Measurements from ENCODE around the gene GREB1. TPM values are rescaled to one million over a fixed set of nuclear protein-coding genes. Genes with fewer than 3 reads are reported as not detected.
A peak's percentile ranks its signal among the peaks of the same experiment; 100 is the strongest.

GREB1 gene
- total and polyA plus RNA-seq, 2 of the 13 experiments (the other 11 are each of a cell fraction or from before 2014, with no cell fraction given): 31.3 to 61.2 TPM

GRCh38 chr2:11499081-11499743 lies 34.6 kb upstream of the GREB1 start (continued):
- TF ChIP-seq SAP130 (CRISPR knock-in tag; IDR thresholded peaks at IDR 0.05; ENCODE audit: low read depth) (peak; percentile 97), SMARCC2 (IDR thresholded peaks at IDR 0.05) (0 out of 2 replicates have a peak, but pooled peaks have one; percentile 18), ZNF121 (CRISPR knock-in tag; IDR thresholded peaks at IDR 0.05) (peak; percentile 55; the same call in 1 of the 2 replicates), HDAC1 (CRISPR knock-in tag; IDR thresholded peaks at IDR 0.05) (peak; percentile 95; the same call in 1 of the 2 replicates), FOXJ3 (CRISPR knock-in tag; IDR thresholded peaks at IDR 0.05; ENCODE audit: borderline replicate concordance) (peak; percentile 100), MAX (IDR thresholded peaks at IDR 0.05) (peak; percentile 96), ZNF784 (CRISPR knock-in tag; IDR thresholded peaks at IDR 0.05; ENCODE audit: borderline replicate concordance) (peak; percentile 95; the same call in 1 of the 2 replicates), FOXK2 (IDR thresholded peaks at IDR 0.05) (peak; percentile 97), KLF15 (CRISPR knock-in tag; IDR thresholded peaks at IDR 0.05; ENCODE audit: borderline replicate concordance) (no peak), MTERF4 (CRISPR knock-in tag; IDR thresholded peaks at IDR 0.05) (peak; percentile 81; the same call in 1 of the 2 replicates), SYNCRIP (IDR thresholded peaks at IDR 0.05; ENCODE audit: insufficient read depth, low read depth, low read length) (no peak), ZBTB4 (CRISPR knock-in tag; IDR thresholded peaks at IDR 0.05; ENCODE audit: borderline replicate concordance) (peak; percentile 98), MYC (CRISPR knock-in tag; IDR thresholded peaks at IDR 0.05; ENCODE audit: borderline replicate concordance) (peak; percentile 95), ZNF615 (CRISPR knock-in tag; IDR thresholded peaks at IDR 0.05; ENCODE audit: borderline replicate concordance) (peak; percentile 82; the same call in 1 of the 2 replicates), SPEN (CRISPR knock-in tag; IDR thresholded peaks at IDR 0.05; ENCODE audit: low read depth) (peak; percentile 89; the same call in 1 of the 2 replicates), TCF12 (IDR thresholded peaks at IDR 0.05) (no peak), TCF12 (CRISPR knock-in tag; IDR thresholded peaks at IDR 0.05) (peak; percentile 99), KDM2A (CRISPR knock-in tag; IDR thresholded peaks at IDR 0.05; ENCODE audit: borderline replicate concordance, low read depth) (peak; percentile 82), PRDM10 (CRISPR knock-in tag; IDR thresholded peaks at IDR 0.05; ENCODE audit: low read depth) (peak; percentile 87; the same call in 1 of the 2 replicates), ZNF580 (CRISPR knock-in tag; IDR thresholded peaks at IDR 0.05; ENCODE audit: borderline replicate concordance, low read depth) (peak; percentile 96; the same call in 1 of the 2 replicates)

Measured in HepG2 (cell line).